ENCODE data around the gene UNC13C.
"Not testable (repeated sequence)": the region's sequence is repeated elsewhere in the genome, so short reads cannot be mapped to it uniquely, and the experiment has no call there.

The UNC13C gene

DNA sequence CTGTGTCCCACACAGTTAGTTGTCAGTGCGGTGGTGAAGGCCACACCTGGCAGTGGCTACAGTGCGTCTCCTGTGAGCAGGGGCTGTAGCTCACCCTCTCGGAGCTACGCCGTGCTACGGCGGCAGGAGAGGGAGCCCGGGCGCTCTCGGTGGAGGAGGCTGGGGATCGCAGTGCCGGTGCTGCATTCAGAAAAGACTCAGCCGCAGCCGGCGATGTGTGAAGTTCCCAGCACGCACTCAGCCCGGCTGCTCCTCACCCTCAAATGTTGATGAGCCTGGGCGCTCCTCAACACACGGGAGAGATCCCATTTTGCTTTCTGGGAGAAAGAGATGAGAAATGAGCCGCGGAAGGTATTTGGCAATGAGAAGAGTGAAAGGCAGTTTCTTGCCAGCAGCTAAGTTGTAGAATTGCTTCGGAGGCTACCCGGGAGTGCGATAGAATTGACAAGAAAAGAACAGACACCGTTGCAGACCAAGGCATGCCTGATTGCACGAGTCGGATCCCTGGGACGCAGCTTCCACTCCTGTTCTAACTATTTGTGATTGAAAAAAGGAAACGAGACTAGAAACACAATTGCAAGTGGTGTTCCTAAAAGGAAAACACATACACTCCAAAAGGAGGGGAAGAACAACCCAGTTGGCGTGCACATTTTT, at the start of gene UNC13C:
UNC13C (plus strand) TSS at position 189 of the 654 bp plus-strand sequence. CDS start 34,463 bp downstream, outside the sequence.
- Mint-ChIP-seq H3K36me3 (no peaks in the 10 kb centered on the region), H3K27me3 (peaks cover 19% of the 10 kb centered on the region), H3K9me3 (no peaks in the 10 kb centered on the region), H3K27ac (no peak within 1 kb of the TSS), H3K4me3 (no peak within 1 kb of the TSS), H3K4me1 (no peaks in the 10 kb centered on the region)
- CTCF ChIA-PET: no interaction called here
- DNase-seq: no peak

DNA sequence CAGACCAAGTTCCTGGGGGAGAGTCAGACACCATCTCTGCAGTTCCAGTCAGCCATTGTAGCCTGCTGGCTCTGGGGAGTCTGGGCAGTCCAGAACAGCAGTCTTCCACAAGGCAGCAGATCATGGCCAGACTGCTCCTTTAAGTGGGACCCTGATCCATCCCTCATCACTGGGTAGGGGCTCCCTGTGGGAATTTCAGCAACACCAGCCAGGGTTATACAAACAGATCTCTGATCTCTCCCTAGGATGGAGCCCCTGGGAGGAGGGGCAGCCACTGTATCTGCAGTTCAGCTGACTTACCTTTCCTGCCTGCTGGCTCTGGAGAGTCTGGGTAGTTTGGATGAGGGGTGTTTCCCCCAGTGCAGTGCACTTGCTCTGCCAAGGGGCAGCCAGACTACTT, 42.1 kb upstream of the UNC13C start:
- no peak overlapping the region for H3K27ac Mint-ChIP-seq

DNA sequence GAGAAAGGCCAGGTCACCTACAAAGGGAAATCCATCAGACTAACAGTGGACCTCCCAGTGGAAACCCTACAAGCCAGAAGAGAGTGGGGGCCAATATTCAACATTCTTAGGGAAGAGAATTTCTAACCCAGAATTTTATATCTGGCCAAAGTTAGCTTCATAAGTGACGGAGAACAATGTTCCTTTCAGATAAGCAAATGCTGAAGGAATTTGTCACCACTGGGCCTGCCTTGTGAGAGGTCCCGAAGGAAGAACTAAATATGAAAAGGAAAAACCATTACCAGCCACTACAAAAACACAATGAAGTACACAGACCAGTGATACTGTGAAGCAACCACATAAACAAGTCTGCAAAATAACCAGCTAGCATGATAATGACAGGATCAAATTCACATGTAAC, 40.6 kb upstream of the UNC13C start:
- H3K4me3 Mint-ChIP-seq, CTCF ChIA-PET, H3K4me1 Mint-ChIP-seq, H3K27ac Mint-ChIP-seq, H3K36me3 Mint-ChIP-seq, DNase-seq, H3K27me3 Mint-ChIP-seq: not testable (repeated sequence)
- H3K9me3 Mint-ChIP-seq: peaks cover 31% of the 10 kb centered on the region

More for the DNA sequence above, 42.1 kb upstream of the UNC13C start:
- H3K9me3 Mint-ChIP-seq: peaks cover 31% of the 10 kb centered on the region
- no peak overlapping the region for H3K4me3 Mint-ChIP-seq
- CTCF ChIA-PET: no interaction called here
- no peaks in the 10 kb centered on the region for H3K4me1 Mint-ChIP-seq
- no peak for DNase-seq
- H3K36me3 Mint-ChIP-seq: no peaks in the 10 kb centered on the region
- H3K27me3 Mint-ChIP-seq: no peaks in the 10 kb centered on the region

DNA sequence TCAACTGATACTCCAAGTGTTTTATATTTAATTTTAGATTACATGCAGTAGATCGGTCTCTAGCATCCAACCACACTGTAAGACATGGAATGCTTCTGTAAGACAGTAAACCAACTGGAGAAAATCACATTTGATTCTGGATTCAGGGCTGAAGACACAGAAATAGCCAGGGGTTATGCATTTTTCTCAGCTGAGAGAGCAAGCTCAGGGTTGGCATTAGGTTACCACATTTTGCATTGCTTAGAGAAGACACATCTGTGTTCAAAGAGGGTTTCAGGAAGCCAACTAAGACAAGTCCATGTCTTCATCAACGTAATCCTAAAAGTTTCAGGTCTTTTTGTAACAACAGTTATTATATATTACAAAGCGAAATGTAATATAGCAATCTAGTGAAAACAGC, 27.7 kb upstream of the UNC13C start:
- Mint-ChIP-seq H3K36me3 (no peaks in the 10 kb centered on the region), H3K27ac (no peak overlapping the region), H3K4me1 (no peaks in the 10 kb centered on the region), H3K4me3 (no peak overlapping the region), H3K27me3 (no peaks in the 10 kb centered on the region), H3K9me3 (peaks cover 2% of the 10 kb centered on the region)
- no peak for DNase-seq
- CTCF ChIA-PET: no interaction called here

DNA sequence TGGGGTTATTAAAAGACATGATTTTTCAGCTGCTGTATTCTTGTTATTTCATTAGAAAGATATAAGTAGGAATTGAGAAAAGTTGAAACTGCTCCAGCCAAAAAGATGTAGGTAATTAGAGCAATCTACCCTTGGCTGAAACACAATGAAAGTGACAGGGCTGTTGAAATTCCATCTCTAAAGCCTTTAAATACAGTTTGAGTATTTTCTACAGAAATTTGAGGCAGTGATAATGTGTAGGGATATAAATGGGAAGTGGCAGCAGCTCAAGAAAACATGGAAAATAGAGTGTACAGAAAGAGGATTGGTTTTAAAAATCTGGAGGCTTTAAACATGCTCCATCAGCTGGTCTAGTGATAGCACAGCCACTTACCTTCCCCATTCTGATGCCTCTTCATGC, 22.8 kb upstream of the UNC13C start:
- no peak overlapping the region for H3K27ac Mint-ChIP-seq
- no peaks in the 10 kb centered on the region for H3K36me3 Mint-ChIP-seq
- H3K4me3 Mint-ChIP-seq: no peak overlapping the region
- no peaks in the 10 kb centered on the region for H3K4me1 Mint-ChIP-seq
- no peak for DNase-seq
- CTCF ChIA-PET: no interaction called here
- no peaks in the 10 kb centered on the region for H3K9me3 Mint-ChIP-seq
- H3K27me3 Mint-ChIP-seq: no peaks in the 10 kb centered on the region

DNA sequence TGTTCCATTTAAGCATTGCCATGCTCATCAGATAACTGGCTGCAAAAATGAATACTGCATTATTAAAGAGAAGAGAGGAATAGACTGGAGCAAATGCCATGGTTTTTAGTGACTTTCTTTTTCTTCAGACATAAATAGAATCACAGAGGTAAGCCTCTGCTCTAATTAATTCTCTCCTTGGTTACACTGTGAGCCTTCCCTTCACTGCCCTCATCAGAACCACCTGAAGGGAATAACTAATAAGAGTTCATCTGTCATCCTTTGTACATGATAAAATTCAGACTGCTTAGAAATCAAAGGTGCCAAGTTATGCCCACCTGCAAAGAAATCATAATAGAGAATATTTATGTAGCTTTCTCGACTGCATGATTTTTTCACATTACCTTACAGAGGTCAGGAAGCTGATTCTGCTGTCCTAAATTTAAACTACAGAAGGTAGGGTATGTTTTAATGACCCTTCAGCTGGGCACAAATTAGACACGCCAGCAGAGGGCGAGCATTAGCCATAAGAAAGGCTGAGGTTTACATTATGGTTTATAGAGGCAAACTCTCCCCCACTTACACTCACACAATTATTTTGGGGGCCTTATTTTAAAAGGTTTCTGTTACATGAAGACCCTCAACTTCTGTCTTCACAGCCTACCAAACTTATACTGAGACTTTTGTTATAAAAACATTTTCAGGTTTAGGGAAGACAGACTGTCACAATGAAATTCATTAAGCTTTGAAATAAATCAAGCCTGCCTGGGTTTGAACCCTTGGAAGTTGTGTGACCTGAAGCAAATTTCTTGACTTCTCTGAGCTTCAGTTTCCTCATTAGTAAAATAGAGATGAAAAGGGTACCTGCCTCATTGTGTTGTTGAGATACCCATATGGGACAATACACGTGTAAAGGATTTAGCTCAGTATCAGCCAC, 15.3 kb upstream of the UNC13C start:
- Mint-ChIP-seq H3K36me3 (no peaks in the 10 kb centered on the region), H3K27ac (no peak overlapping the region), H3K4me3 (no peak overlapping the region), H3K27me3 (no peaks in the 10 kb centered on the region), H3K9me3 (no peaks in the 10 kb centered on the region), H3K4me1 (no peaks in the 10 kb centered on the region)
- CTCF ChIA-PET: interaction anchor here (1.7 to 1.8 kb wide), 2 partner anchors 1204 to 1206 kb away, joined by 4 to 5 read pairs; no protein-coding TSS in a partner anchor
- DNase-seq: peak; percentile 29

DNA sequence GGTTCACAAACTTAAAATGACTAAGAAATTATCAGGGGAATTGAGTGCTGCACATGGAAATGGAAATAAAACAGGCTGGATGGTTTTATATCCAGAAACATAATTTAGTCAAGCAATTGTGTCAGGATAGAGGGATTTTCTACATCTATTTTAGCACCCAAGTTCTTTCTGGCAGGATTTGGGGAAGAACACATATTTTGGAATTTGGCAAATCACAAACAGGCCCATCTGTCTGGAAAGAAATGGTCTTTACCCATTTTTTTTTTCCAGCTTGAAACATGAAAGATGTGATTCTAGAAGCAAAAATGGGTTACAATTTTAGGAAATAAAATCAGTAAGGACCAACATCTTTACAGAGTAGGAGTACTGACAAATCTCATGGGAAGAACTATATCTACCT, 14.4 kb upstream of the UNC13C start:
- H3K27ac Mint-ChIP-seq: no peak overlapping the region
- DNase-seq: no peak
- no peak overlapping the region for H3K4me3 Mint-ChIP-seq
- CTCF ChIA-PET: interaction anchor here (1.7 to 1.8 kb wide), 2 partner anchors 1203 to 1205 kb away, joined by 4 to 5 read pairs; no protein-coding TSS in a partner anchor
- H3K4me1 Mint-ChIP-seq: no peaks in the 10 kb centered on the region
- no peaks in the 10 kb centered on the region for H3K27me3 Mint-ChIP-seq
- H3K9me3 Mint-ChIP-seq: no peaks in the 10 kb centered on the region
- no peaks in the 10 kb centered on the region for H3K36me3 Mint-ChIP-seq

DNA sequence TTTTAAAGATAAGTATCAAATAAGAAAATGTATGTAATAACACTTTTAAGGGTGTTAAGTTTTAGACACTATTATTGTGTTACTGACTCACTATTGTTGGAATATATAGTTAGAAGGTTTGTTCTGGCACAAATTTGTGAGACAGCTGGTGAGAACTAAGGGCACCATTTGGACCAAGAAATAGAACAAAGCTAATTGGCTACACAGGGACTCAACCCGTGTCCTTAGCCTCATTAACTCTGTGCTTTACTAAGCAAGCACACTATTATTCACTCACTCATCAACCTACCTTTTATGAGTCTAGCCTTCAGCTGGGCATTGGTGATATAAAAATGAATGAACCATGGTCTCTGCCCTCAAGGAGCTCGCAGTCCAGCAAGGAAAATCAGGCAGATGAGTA, 4.1 kb upstream of the UNC13C start:
- H3K36me3 Mint-ChIP-seq: no peaks in the 10 kb centered on the region
- no peaks in the 10 kb centered on the region for H3K9me3 Mint-ChIP-seq
- peaks cover 16% of the 10 kb centered on the region for H3K27me3 Mint-ChIP-seq
- no peak overlapping the region for H3K4me3 Mint-ChIP-seq
- H3K4me1 Mint-ChIP-seq: no peaks in the 10 kb centered on the region
- no peak for DNase-seq
- no peak overlapping the region for H3K27ac Mint-ChIP-seq
- CTCF ChIA-PET: no interaction called here

DNA sequence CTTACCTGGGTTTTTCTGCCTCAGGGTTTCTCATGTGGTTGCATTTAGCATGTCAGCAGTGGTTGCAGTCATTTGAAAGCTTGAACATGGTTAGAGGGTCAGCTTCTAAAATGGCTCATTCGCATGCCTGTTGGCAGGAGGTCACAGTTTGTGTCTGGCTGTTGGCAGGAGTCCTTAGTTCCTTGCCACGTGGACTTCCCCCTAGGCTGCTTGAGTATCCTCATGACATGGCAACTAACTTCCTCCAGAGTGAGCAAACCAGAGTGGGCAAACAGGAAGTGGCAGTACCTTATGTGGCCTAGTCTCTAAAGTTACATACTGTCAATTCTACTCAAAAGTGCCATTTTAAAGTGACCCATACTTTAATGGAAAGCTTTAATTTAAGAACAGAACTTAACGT, 3.4 kb upstream of the UNC13C start:
- H3K4me3 Mint-ChIP-seq: no peak overlapping the region
- peaks cover 19% of the 10 kb centered on the region for H3K27me3 Mint-ChIP-seq
- no peak for DNase-seq
- no peaks in the 10 kb centered on the region for H3K4me1 Mint-ChIP-seq
- H3K27ac Mint-ChIP-seq: no peak overlapping the region
- CTCF ChIA-PET: no interaction called here
- H3K9me3 Mint-ChIP-seq: no peaks in the 10 kb centered on the region
- H3K36me3 Mint-ChIP-seq: no peaks in the 10 kb centered on the region

DNA sequence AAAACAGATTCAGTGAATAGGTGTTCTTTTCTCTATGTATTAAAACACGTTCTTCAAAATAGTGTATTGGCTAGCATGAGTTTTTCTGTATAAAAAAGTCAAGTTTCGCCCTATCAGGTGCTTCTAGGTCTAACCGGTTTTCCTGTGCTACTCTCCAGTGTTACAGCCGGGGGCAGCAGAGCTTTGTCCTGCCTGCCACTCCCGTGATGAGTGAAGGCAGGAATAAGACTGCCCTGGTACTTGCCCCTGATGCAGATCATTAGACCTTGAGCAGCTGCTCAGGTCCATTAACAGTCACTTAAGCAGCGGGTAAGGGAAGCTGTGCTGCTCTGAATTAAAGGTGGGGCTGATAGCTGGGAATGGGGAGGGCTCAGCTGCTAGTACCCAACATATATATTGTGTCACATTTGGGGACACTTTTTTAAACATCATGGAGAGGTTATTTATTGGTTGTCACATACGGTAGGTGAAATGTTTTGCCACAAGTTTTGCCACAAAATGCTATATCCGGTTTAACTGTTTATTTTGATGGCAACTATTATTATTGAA, 1.3 kb upstream of the UNC13C start:
- H3K4me3 Mint-ChIP-seq: no peak overlapping the region
- CTCF ChIA-PET: no interaction called here
- no peak overlapping the region for H3K27ac Mint-ChIP-seq
- no peaks in the 10 kb centered on the region for H3K4me1 Mint-ChIP-seq
- no peaks in the 10 kb centered on the region for H3K9me3 Mint-ChIP-seq
- DNase-seq: no peak
- peaks cover 19% of the 10 kb centered on the region for H3K27me3 Mint-ChIP-seq
- H3K36me3 Mint-ChIP-seq: no peaks in the 10 kb centered on the region

DNA sequence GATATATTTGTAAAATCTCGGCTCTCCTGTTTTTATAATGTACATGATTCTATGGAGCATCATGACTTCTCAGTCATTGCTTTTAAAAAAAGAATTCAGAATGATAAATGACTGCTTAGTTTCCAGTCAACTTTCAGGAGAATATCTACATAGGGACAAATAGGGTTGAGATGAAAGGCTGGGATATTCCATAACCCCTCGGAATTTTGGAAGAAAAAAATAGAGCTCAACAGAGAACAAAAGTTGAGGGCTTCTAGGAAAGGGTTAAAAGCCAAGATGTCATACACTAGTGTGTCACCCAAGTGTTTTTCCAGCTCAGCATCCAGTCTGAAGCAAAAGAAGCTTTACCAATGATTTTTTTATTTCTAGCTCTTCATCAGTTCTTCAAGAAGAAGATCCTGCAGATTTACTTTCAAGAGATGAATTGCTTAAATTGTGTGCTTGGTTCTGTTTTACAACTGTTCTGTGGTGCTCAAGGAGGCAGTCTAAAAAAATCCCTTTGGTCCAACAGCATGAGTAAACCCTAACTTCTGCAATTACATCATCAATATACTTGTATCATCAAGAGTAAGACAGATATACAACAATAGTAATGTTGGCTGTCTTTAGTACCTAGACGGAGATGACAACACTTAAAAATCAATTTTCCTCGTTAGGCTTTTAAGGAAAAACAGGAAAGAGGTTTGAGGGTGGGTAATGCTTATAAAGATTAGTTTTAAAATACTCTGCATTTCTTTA, 979 bp downstream of the UNC13C start:
- Mint-ChIP-seq H3K9me3 (no peaks in the 10 kb centered on the region), H3K27me3 (peaks cover 19% of the 10 kb centered on the region), H3K27ac (no peak overlapping the region), H3K4me1 (no peaks in the 10 kb centered on the region), H3K36me3 (no peaks in the 10 kb centered on the region), H3K4me3 (no peak overlapping the region)
- CTCF ChIA-PET: no interaction called here
- no peak for DNase-seq

DNA sequence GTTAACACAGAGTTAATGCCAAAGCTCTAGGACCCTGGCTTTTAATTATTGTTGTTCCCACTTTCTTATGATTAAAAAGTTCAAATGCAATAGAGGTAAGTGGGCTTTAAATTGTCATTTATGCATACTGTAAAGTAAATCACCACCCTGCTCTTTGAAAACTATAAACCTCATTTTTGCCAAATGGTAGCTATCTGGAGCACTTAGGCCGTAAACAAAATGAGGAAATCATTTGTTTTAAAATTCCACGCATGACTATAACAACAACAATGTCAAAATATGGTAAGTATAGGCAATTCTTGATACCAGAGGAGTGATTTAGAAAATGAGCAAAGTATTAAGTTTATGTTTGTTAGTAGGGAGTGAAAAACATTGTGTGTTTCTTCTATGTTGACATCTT, 1.8 kb downstream of the UNC13C start:
- Mint-ChIP-seq H3K27me3 (peaks cover 19% of the 10 kb centered on the region), H3K9me3 (no peaks in the 10 kb centered on the region), H3K27ac (no peak overlapping the region), H3K4me1 (no peaks in the 10 kb centered on the region), H3K4me3 (no peak overlapping the region), H3K36me3 (no peaks in the 10 kb centered on the region)
- DNase-seq: no peak
- CTCF ChIA-PET: no interaction called here

DNA sequence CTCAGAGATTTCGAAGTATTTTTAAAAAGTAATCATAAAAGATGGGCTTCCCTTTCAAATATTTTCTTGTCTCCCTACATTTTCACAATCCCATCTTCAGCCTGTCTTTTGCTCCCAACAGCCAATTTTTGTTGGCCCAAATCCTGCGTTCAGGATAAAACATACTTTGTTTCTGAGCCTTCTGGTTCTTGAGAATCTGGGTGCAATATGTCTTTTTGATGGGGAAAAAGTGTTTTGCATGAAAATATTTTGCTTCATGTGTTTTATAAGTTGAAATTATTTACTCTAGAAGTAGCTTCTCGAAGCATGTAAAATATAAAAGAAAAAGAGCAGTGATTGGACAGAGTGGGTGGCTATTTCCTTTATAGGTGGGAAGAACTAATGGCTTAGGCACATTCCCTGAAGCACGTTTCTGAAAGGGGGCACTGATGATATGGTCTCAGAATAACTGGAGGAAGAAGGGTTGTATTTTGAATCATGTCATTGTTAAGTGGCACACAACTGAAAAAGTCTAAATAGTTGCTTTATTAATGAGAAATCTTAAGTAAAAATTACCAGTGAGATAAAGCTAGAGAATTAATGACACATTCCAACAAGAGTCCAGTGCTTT, 3.9 kb downstream of the UNC13C start:
- DNase-seq: no peak
- H3K36me3 Mint-ChIP-seq: no peaks in the 10 kb centered on the region
- H3K9me3 Mint-ChIP-seq: no peaks in the 10 kb centered on the region
- CTCF ChIA-PET: interaction anchor here (1.0 kb wide), 1 partner anchor 15 kb away, joined by 3 read pairs; no protein-coding TSS in a partner anchor
- peaks cover 19% of the 10 kb centered on the region for H3K27me3 Mint-ChIP-seq
- H3K4me3 Mint-ChIP-seq: no peak overlapping the region
- H3K27ac Mint-ChIP-seq: no peak overlapping the region
- H3K4me1 Mint-ChIP-seq: no peaks in the 10 kb centered on the region

DNA sequence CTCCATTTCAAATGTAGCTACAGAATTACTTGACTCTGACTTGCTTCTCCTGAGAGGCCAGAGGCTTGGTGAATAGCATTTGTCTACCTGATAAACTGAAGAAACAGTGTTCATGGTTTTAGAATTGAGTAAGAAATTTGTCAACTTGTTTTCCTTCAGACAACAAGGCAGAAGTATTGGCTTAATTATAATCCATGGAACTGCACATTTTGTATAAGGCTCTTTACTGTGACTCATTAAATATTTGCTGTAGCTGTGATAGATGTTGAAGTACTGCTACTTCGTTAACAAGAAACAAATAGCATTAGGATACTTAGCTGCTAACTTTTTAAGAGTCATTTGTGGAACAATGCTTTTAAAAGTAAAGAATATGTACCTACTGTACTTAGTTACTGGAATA, 4.6 kb downstream of the UNC13C start:
- CTCF ChIA-PET: interaction anchor here (1.0 kb wide), 1 partner anchor 14 kb away, joined by 3 read pairs; no protein-coding TSS in a partner anchor
- Mint-ChIP-seq H3K9me3 (no peaks in the 10 kb centered on the region), H3K4me3 (no peak overlapping the region), H3K4me1 (no peaks in the 10 kb centered on the region), H3K36me3 (no peaks in the 10 kb centered on the region), H3K27me3 (peaks cover 15% of the 10 kb centered on the region), H3K27ac (no peak overlapping the region)
- no peak for DNase-seq
